GM13976 (cell line): Measurements from ENCODE around the gene AKAP11.
"Not testable (repeated sequence)": the region's sequence is repeated elsewhere in the genome, so short reads cannot be mapped to it uniquely, and the experiment has no call there.

Source experiments
- DNase-seq: peaks from one replicate; pipeline ENCODE4 v3.0.0; 2012; ENCODE audit warnings: low spot score
- in situ Hi-C: fragments of 300-500 bp; cut with MboI; formaldehyde crosslinking; loops from one replicate; pipeline ENCODE4 v1.12.0; 2022; ENCODE audit warnings: low sequenced_read_pairs, mixed read lengths, inconsistent platforms; ENCODE audit not compliant: unreplicated experiment
- TF ChIP-seq, protein P1 (sequence below): IDR thresholded peaks from 2 replicates; pipeline ENCODE4 v1.5.1; 2012; ENCODE audit warnings: borderline replicate concordance, mild to moderate bottlenecking; ENCODE audit not compliant: insufficient read depth; ENCODE audit errors: extremely low read depth, missing control alignments, control extremely low read depth

Gene AKAP11

DNA sequence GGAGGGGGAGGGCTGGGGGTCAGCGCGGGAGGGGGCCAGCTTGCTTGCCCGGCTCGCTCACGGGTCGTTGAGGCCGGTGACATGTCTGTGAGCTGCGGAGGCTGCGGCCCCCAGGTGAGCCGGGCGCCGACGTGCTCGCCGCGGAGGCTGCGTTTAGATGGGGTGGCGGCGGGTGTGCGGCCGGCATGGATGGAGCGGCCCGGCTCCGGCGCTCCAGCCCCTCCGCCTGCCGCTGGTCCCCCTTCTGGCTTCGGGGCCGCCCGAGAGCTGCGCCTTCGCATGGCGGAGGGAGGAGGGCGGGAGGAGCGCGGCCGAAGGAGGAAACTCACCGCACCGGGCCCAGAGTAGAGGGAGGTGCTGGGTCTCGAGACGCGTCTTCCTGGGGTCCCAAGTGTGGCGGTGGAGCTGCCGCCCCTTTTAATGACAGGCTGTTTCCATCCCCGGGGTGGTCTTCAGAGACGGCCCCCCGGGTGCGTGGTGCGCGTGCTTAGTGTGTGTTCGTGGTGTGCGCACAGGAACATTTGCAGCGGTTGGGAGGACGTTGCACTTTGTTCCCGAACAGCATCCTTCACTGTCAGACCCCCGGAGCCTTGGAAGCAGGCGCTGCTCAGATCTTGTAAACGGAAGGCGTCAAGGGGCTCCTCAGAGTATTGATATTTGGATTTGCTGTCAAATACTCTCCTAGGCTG, at the start of gene AKAP11:
AKAP11 (plus strand) TSS at position 38 of the 689 bp plus-strand sequence. CDS start 14,197 bp downstream, outside the sequence.
- in situ Hi-C loops = no loop called here
- DNase-seq = no peak
- TF ChIP-seq, protein P1, sequence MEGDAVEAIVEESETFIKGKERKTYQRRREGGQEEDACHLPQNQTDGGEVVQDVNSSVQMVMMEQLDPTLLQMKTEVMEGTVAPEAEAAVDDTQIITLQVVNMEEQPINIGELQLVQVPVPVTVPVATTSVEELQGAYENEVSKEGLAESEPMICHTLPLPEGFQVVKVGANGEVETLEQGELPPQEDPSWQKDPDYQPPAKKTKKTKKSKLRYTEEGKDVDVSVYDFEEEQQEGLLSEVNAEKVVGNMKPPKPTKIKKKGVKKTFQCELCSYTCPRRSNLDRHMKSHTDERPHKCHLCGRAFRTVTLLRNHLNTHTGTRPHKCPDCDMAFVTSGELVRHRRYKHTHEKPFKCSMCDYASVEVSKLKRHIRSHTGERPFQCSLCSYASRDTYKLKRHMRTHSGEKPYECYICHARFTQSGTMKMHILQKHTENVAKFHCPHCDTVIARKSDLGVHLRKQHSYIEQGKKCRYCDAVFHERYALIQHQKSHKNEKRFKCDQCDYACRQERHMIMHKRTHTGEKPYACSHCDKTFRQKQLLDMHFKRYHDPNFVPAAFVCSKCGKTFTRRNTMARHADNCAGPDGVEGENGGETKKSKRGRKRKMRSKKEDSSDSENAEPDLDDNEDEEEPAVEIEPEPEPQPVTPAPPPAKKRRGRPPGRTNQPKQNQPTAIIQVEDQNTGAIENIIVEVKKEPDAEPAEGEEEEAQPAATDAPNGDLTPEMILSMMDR = no peak

DNA sequence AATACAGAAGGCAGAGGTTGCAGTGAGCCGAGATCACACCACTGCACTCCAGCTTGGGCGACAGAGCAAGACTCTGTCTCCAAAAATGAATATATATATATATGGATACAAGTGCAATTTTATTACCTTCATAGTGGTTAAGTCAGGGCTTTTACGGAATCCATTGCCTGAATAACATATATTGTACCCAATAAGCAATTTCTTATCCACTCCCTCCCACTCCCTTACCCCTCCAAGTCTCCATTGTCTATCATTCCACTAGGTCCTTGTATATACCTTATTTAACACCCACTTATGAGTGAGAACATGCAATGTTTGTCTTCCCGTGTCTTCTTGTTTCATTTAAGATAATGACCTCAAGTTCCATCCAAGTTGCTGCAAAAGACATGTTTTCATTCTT, 48.3 kb upstream of the AKAP11 start:
- TF ChIP-seq, protein P1 = no peak
- DNase-seq = no peak
- in situ Hi-C loops = no loop called here

DNA sequence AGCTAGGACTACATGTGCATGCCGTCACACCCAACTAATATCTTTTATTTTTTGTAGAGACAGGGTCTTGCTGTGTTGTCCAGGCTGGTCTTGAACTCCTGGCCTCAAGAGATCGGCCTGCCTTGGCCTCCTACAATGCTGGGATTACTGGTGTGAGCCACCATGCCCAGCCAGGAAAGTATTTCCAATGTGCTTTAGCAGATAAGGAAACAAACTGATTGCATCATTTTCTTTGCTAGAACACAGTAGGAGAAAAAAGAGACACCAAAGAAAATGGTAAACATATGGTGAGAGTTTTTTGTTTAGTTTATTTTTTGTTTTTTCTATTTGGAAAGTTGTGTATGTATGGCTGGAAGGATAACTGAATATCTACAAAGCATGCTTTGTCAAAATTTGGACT, 46.9 kb upstream of the AKAP11 start:
- in situ Hi-C loops = no loop called here

GRCh38 chr13:42226759-42227158, 45.2 kb upstream of the AKAP11 start:
- in situ Hi-C loops, DNase-seq: not testable (repeated sequence)

More for the DNA sequence above, 46.9 kb upstream of the AKAP11 start:
- TF ChIP-seq, protein P1 = no peak
- DNase-seq = no peak

- TF ChIP-seq, protein P1 = no peak
- DNase-seq = no peak
- in situ Hi-C loops = no loop called here
Observed at GRCh38 chr13:42228527-42228926, 43.4 kb upstream of the AKAP11 start.

DNA sequence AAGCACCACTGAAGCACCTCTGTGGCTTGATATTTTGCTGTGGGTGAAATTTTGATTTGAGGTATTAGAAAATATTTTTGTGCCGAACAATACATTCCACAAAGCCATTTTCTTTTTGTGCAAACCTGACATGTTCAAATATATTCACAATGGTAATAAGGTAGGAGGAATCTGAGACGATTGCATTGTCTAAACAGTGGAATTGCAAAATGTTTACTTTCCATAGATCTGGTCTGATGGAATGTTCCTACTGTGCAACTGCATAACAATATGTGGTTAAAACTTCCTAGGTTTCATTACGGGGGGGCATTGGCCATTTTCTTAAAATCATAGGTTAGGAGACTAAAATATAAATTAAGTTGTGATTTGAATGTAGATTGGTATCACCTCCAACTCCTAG, 42.7 kb upstream of the AKAP11 start:
- DNase-seq = no peak
- TF ChIP-seq, protein P1 = no peak

DNA sequence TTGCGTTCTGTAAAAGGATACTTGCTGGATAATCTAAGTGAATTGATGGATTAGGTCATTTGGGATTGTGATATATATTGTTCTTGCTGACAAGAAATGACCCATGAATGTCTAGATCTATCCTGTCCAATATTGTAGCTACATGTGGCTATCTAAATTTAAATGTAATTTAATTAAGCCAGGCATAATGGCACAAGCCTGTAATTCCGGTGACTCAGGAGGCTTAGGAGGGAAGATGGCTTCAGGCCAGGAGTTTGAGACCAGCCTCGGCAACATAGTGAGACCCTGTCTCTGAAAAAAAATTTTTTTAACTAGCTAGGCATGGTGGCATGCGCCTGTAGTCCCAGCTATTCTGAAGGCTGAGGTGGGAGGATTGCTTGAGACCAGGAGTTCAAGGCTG, 39.3 kb upstream of the AKAP11 start:
- TF ChIP-seq, protein P1 = no peak
- no peak for DNase-seq
- in situ Hi-C loops = no loop called here

More for the DNA sequence above, 42.7 kb upstream of the AKAP11 start:
- in situ Hi-C loops = no loop called here
